Measurements from ENCODE around the gene CCR9.

CCR9 gene

GRCh38 chr3:45939341-45939771, 53.0 kb downstream of the CCR9 start:
- DNase-seq: no peak

- DNase-seq: no peak
These were observed 53.8 kb downstream of the CCR9 start for GRCh38 chr3:45940004-45940780.

GRCh38 chr3:45940781-45941365, 54.5 kb downstream of the CCR9 start:
- DNase-seq: no peak

GRCh38 chr3:45942051-45942825, 55.9 kb downstream of the CCR9 start:
- no peak for DNase-seq

- DNase-seq: no peak
These were observed 57.0 kb downstream of the CCR9 start, which contains the start of gene CXCR6 for GRCh38 chr3:45943207-45943846. Gene CXCR6, plus strand, starts transcription at chr3:45943464. Its CDS starts 3,018 bp downstream, at chr3:45946482.

GRCh38 chr3:45944830-45945620, 58.7 kb downstream of the CCR9 start:
- no peak for DNase-seq

- DNase-seq: no peak
These were observed 60.0 kb downstream of the CCR9 start for GRCh38 chr3:45946307-45946706.

GRCh38 chr3:45946875-45947274, 60.5 kb downstream of the CCR9 start:
- no peak for DNase-seq

- no peak for DNase-seq
These were observed 61.0 kb downstream of the CCR9 start for GRCh38 chr3:45947361-45947760.

- no peak for DNase-seq
These were observed 62.0 kb downstream of the CCR9 start for GRCh38 chr3:45948311-45948781.

GRCh38 chr3:45948881-45949280, 62.5 kb downstream of the CCR9 start:
- DNase-seq: no peak

GRCh38 chr3:45949432-45949831, 63.1 kb downstream of the CCR9 start:
- DNase-seq: no peak

GRCh38 chr3:45950131-45950530, 63.8 kb downstream of the CCR9 start:
- DNase-seq: no peak

- no peak for DNase-seq
These were observed 64.6 kb downstream of the CCR9 start for GRCh38 chr3:45950686-45951600.

GRCh38 chr3:45951946-45952345, 65.6 kb downstream of the CCR9 start:
- no peak for DNase-seq

GRCh38 chr3:45952456-45952855, 66.1 kb downstream of the CCR9 start:
- no peak for DNase-seq
